Type B pancreatic cell (in vitro differentiated cells): ENCODE data around the gene TFF3. TPM values are rescaled to one million over a fixed set of nuclear protein-coding genes. Genes with fewer than 3 reads are reported as not detected.

Experiments used
- DNase-seq: peaks from one replicate; pipeline ENCODE4 v3.0.0; 2021; ENCODE audit warnings: mixed read lengths; ENCODE audit not compliant: unreplicated experiment; ENCODE audit errors: extremely low spot score
- H3K27ac Mint-ChIP-seq: 2 replicates; pipeline ENCODE4 v1.8.0; 2021; ENCODE audit warnings: mild to moderate bottlenecking, mixed read lengths
- H3K27me3 Mint-ChIP-seq: 2 replicates; pipeline ENCODE4 v1.8.0; 2021; ENCODE audit warnings: mixed read lengths
- H3K36me3 Mint-ChIP-seq: 2 replicates; pipeline ENCODE4 v1.8.0; 2021; ENCODE audit warnings: mixed read lengths
- H3K4me1 Mint-ChIP-seq: one replicate; pipeline ENCODE4 v1.8.0; 2021; ENCODE audit warnings: mixed read lengths; ENCODE audit not compliant: unreplicated experiment
- H3K4me3 Mint-ChIP-seq: 2 replicates; pipeline ENCODE4 v1.8.0; 2021; ENCODE audit warnings: mild to moderate bottlenecking, mixed read lengths
- H3K9me3 Mint-ChIP-seq: 2 replicates; pipeline ENCODE4 v1.8.0; 2021; ENCODE audit warnings: mixed read lengths
- CTCF ChIP-seq: fragments of 200-600 bp; sonication (generic); conservative IDR thresholded peaks from 2 replicates; pipeline ENCODE4 v1.5.0; 2021; ENCODE audit warnings: antibody characterized with exemption, mild to moderate bottlenecking
- total RNA-seq: library from RNA; stranded (reverse); gene quantifications from 2 replicates; pipeline ENCODE4 v1.2.1, GENCODE V29; 2021; ENCODE audit warnings: low replicate concordance

The TFF3 gene
- total RNA-seq, 1 donor from 2014 or later, result 31.5 TPM

- TF ChIP-seq CTCF, result peak; percentile 90
- DNase-seq, result no peak
- peaks cover 11% of the 10 kb centered on the region for H3K4me1 Mint-ChIP-seq
- peak overlapping the region; percentile 34 for H3K4me3 Mint-ChIP-seq
- H3K36me3 Mint-ChIP-seq, result no peaks in the 10 kb centered on the region
- peaks cover 6% of the 10 kb centered on the region for H3K27me3 Mint-ChIP-seq
- H3K27ac Mint-ChIP-seq, result no peak overlapping the region
- no peaks in the 10 kb centered on the region for H3K9me3 Mint-ChIP-seq
Observed at GRCh38 chr21:42309753-42310213, 5.4 kb downstream of the TFF3 start.

- H3K27me3 Mint-ChIP-seq, result peaks cover 6% of the 10 kb centered on the region
- no peak overlapping the region for H3K27ac Mint-ChIP-seq
- H3K4me3 Mint-ChIP-seq, result peak overlapping the region; percentile 34
- peaks cover 11% of the 10 kb centered on the region for H3K4me1 Mint-ChIP-seq
- H3K9me3 Mint-ChIP-seq, result no peaks in the 10 kb centered on the region
- H3K36me3 Mint-ChIP-seq, result no peaks in the 10 kb centered on the region
- TF ChIP-seq CTCF, result no peak
- no peak for DNase-seq
Observed at GRCh38 chr21:42308914-42309752, 6.1 kb downstream of the TFF3 start.

- Mint-ChIP-seq H3K4me3 (no peak overlapping the region), H3K27me3 (peaks cover 6% of the 10 kb centered on the region), H3K27ac (no peak overlapping the region), H3K4me1 (peaks cover 4% of the 10 kb centered on the region), H3K36me3 (no peaks in the 10 kb centered on the region), H3K9me3 (no peaks in the 10 kb centered on the region)
- TF ChIP-seq CTCF, result no peak
- no peak for DNase-seq
Observed at GRCh38 chr21:42308161-42308913, 6.9 kb downstream of the TFF3 start.

GRCh38 chr21:42307106-42307505, 8.1 kb downstream of the TFF3 start:
- H3K4me3 Mint-ChIP-seq, result no peak overlapping the region
- H3K27me3 Mint-ChIP-seq, result peaks cover 6% of the 10 kb centered on the region
- TF ChIP-seq CTCF, result no peak

GRCh38 chr21:42306366-42307035, 8.7 kb downstream of the TFF3 start:
- peaks cover 4% of the 10 kb centered on the region for H3K4me1 Mint-ChIP-seq
- TF ChIP-seq CTCF, result no peak
- H3K4me3 Mint-ChIP-seq, result no peak overlapping the region
- H3K27ac Mint-ChIP-seq, result no peak overlapping the region
- H3K36me3 Mint-ChIP-seq, result no peaks in the 10 kb centered on the region
- H3K9me3 Mint-ChIP-seq, result no peaks in the 10 kb centered on the region
- peaks cover 6% of the 10 kb centered on the region for H3K27me3 Mint-ChIP-seq
- no peak for DNase-seq

More at GRCh38 chr21:42307106-42307505, 8.1 kb downstream of the TFF3 start:
- Mint-ChIP-seq H3K27ac (no peak overlapping the region), H3K9me3 (no peaks in the 10 kb centered on the region), H3K4me1 (peaks cover 4% of the 10 kb centered on the region), H3K36me3 (no peaks in the 10 kb centered on the region)
- no peak for DNase-seq
